Peyer's patch (tissue), 4 donors: ENCODE data around the gene ANXA6. TPM values are rescaled to one million over a fixed set of nuclear protein-coding genes. Genes with fewer than 3 reads are reported as not detected.

ENCODE experiments used
- DNase-seq, 3 donors: peaks; one replicate each; pipeline ENCODE4 v3.0.0-alpha.2; 2017 to 2019
- H3K27ac ChIP-seq, 4 donors: fragments of 200-600 bp; sonication (generic); one replicate each; pipeline ENCODE4 v1.5.1; 2016 to 2019
- H3K27me3 ChIP-seq, 2 donors: fragments of 200-600 bp; sonication (generic); one replicate each; pipeline ENCODE4 v1.5.1; 2019
- H3K36me3 ChIP-seq, 3 donors: fragments of 200-600 bp; sonication (generic); one replicate each; pipeline ENCODE4 v1.5.1; 2016 to 2019
- H3K4me1 ChIP-seq, 4 donors: fragments of 200-600 bp; sonication (generic); one replicate each; pipeline ENCODE4 v1.5.1; 2016 to 2019
- H3K4me3 ChIP-seq, 4 donors: fragments of 200-600 bp; sonication (generic); 1 replicate in 3 of 4; 2 replicates in 1 of 4; pipeline ENCODE4 v1.5.1; 2016 to 2019; ENCODE audit warnings: mild to moderate bottlenecking in 1 of 4
- H3K9me3 ChIP-seq, 4 donors: fragments of 200-600 bp; sonication (generic); one replicate each; pipeline ENCODE4 v1.5.1; 2016 to 2019; ENCODE audit warnings: mild to moderate bottlenecking in 1 of 4
- CTCF ChIP-seq, 6 experiments: fragments of 450-650 bp in 4 of 6; fragments of 200-600 bp in 2 of 6; sonication (generic) in 1 of 6; IDR thresholded peaks; one replicate each; pipeline ENCODE4 v1.5.1; 2017 to 2019; ENCODE audit warnings: antibody characterized with exemption in 6 of 6, mild to moderate bottlenecking in 3 of 6, moderate library complexity in 1 of 6
- POLR2A ChIP-seq, 2 donors: fragments of 450-650 bp; IDR thresholded peaks; one replicate each; pipeline ENCODE4 v1.5.1; 2017; ENCODE audit warnings: antibody characterized with exemption in 2 of 2, mild to moderate bottlenecking in 2 of 2, moderate library complexity in 2 of 2
- total RNA-seq, 4 donors: library from RNA; depleted of rRNA; stranded (reverse); fragments of >200 nt; gene quantifications; one replicate each; pipeline ENCODE4 v1.1.0, GENCODE V29; 2016

ANXA6 gene
- total RNA-seq, 4 donors from 2014 or later, result 11.2 to 228 (median 30.1) TPM

DNA sequence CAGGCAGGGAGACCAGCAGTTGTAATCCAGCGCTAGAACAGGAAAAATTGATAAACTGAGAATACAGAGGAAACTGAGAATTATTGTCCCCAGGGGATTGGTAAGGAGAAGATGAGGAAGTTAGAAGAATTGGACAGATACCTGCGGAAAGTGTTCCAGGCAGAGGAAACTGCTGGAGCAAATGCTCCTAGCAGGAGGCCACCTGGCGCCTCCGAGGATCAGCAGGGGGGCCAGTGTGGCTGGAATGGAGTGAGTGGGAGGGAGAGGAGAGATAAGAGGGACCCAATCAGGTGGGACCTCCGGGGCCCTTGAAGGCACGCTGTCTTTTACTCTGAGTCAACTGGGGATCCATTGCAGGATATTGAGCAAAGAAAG is 695 bp upstream of the ANXA6 start:
- Histone ChIP-seq H3K9me3 (no peaks in the 10 kb centered on the region), H3K4me3 (peak overlapping the region; percentile 72 to 85 (median 78)), H3K36me3 (no peaks in the 10 kb centered on the region), H3K27me3 (no peaks in the 10 kb centered on the region), H3K27ac (peak overlapping the region; percentile 89 to 97 (median 90)), H3K4me1 (peaks cover 0 to 42% (median 22%) of the 10 kb centered on the region in 4 donors)
- TF ChIP-seq POLR2A (IDR thresholded peaks at IDR 0.05), result no peak
- DNase-seq, result peak in 1 of 3 donors; percentile 25

GRCh38 chr5:151156507-151157420 is 815 bp downstream of the ANXA6 start:
- H3K4me1 ChIP-seq, result peaks cover 0 to 50% (median 28%) of the 10 kb centered on the region in 4 donors
- peak in 2 of 3 donors; percentile 62 to 67 for DNase-seq

DNA sequence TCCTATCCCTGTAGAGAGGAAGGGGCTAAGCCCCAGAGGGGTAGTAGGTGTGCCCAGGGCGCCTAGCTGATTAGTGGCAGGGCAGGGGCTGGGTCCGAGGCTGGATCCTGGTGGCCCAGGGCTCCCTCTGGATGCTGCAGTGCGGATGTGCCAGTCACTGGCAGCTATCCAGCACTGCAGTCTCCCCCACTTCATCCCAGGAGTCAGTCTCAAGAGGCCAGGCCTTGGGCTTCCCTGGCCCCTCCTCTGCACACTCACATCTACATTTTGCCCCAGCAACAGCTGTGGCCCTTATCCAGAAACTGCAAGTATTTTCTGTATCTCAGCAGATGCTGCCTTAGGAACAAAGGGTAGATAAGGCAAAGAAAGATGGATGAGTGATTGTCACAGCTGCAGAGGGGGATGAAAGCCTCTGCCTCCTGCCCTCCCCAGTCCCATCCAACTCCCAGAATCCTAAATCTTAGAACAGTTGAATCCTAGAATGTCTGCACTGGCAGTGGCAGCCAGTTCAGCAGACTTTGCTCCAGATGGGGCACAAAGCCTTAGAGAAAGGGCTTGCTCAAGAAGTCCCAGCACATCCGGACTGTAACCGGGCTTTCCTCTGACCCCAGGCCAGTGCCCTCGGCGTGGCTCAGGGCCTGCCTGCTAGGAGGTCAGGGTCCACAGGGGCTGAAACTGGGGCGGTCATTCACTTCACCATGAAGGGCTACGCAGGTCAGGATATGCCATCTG is 1.6 kb downstream of the ANXA6 start:
- peak overlapping the region; percentile 72 to 85 (median 78) for H3K4me3 ChIP-seq
- no peaks in the 10 kb centered on the region for H3K9me3 ChIP-seq
- no peaks in the 10 kb centered on the region for H3K27me3 ChIP-seq
- H3K4me1 ChIP-seq, result peaks cover 0 to 59% (median 34%) of the 10 kb centered on the region in 4 donors
- DNase-seq, result peak in 1 of 3 donors; percentile 47
- peak overlapping the region; percentile 89 to 97 (median 90) for H3K27ac ChIP-seq
- TF ChIP-seq POLR2A (IDR thresholded peaks at IDR 0.05) (no peak), CTCF (IDR thresholded peaks at IDR 0.05) (no peak)
- no peaks in the 10 kb centered on the region for H3K36me3 ChIP-seq

More at GRCh38 chr5:151156507-151157420, 815 bp downstream of the ANXA6 start:
- no peak for TF ChIP-seq POLR2A (IDR thresholded peaks at IDR 0.05)
- TF ChIP-seq CTCF (IDR thresholded peaks at IDR 0.05), result no peak
- H3K9me3 ChIP-seq, result no peaks in the 10 kb centered on the region
- H3K27me3 ChIP-seq, result no peaks in the 10 kb centered on the region
- peak overlapping the region; percentile 72 to 85 (median 78) for H3K4me3 ChIP-seq
- H3K27ac ChIP-seq, result peak overlapping the region; percentile 89 to 97 (median 90)
- no peaks in the 10 kb centered on the region for H3K36me3 ChIP-seq

GRCh38 chr5:151154931-151155774 is 2.4 kb downstream of the ANXA6 start:
- peak in 2 of 3 donors; percentile 84 to 85 for DNase-seq
- H3K4me1 ChIP-seq, result peaks cover 3 to 67% (median 42%) of the 10 kb centered on the region in 4 donors
- peak overlapping the region; percentile 72 to 85 (median 78) for H3K4me3 ChIP-seq
- no peaks in the 10 kb centered on the region for H3K36me3 ChIP-seq
- H3K27me3 ChIP-seq, result no peaks in the 10 kb centered on the region
- TF ChIP-seq CTCF (IDR thresholded peaks at IDR 0.05) (no peak), POLR2A (IDR thresholded peaks at IDR 0.05) (no peak)
- H3K9me3 ChIP-seq, result no peaks in the 10 kb centered on the region
- H3K27ac ChIP-seq, result peak overlapping the region; percentile 89 to 97 (median 90)

GRCh38 chr5:151153766-151154272 is 3.8 kb downstream of the ANXA6 start:
- Histone ChIP-seq H3K27ac (peak overlapping the region in 3 of 4 donors; percentile 39 to 89 (median 83)), H3K4me1 (peaks cover 3 to 77% (median 48%) of the 10 kb centered on the region in 4 donors), H3K9me3 (no peaks in the 10 kb centered on the region), H3K36me3 (no peaks in the 10 kb centered on the region), H3K27me3 (no peaks in the 10 kb centered on the region), H3K4me3 (no peak overlapping the region)
- TF ChIP-seq POLR2A (IDR thresholded peaks at IDR 0.05), result no peak
- no peak for TF ChIP-seq CTCF (IDR thresholded peaks at IDR 0.05)
- DNase-seq, result no peak
